ENCODE results near the gene HDAC9. TPM values are rescaled to one million over a fixed set of nuclear protein-coding genes. Genes with fewer than 3 reads are reported as not detected.
A peak's percentile ranks its signal among the peaks of the same experiment; 100 is the strongest.

The HDAC9 gene
- total RNA-seq = 1 to 10 TPM; 3.4 to 7.2 (median 4.5) TPM

DNA sequence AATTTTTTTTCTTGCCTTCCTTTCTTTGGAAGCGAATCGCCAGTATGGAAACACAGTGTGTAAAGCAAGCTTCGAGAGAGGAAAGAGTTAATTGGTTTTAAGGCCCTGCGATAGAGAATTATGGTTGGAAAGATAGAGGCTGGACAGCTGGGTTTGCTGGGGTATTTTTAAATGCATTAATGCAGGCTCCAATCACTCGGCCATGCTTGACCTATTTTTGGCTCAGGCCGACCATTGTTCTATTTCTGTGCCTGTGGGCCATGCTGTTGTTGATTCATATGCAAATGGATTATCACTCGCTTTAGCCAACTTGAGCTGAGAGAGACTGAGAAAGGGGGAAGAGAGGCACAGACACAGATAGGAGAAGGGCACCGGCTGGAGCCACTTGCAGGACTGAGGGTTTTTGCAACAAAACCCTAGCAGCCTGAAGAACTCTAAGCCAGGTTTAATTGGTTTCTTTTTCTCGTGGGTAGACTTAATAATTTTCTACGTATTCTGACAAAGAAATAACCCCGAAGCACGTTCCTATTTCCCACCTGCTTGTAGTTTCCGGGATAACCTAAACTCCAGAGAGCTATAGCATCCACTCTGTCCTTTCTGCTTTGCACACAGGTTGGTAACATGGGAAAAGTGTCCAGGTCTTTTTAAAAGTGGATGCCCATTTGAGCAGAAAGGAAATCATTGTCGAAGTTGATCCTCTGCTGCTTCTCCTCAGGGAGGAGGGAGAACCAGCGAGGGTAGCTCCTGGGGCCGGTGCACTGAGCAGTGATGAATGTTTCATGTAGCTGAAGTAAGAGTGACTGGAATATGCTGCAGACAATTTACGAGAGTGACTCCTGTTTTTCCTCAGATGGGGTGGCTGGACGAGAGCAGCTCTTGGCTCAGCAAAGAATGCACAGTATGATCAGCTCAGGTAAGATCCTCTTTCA is at the start of gene HDAC9:
HDAC9 (plus strand) TSS at position 338 of the 929 bp plus-strand sequence; CDS start at position 892, 554 bp downstream.
- DNase-seq (ENCODE audit: low spot score in 2 of 2) = no peak
- H3K4me1 ChIP-seq = peaks cover 17% of the 10 kb centered on the region

DNA sequence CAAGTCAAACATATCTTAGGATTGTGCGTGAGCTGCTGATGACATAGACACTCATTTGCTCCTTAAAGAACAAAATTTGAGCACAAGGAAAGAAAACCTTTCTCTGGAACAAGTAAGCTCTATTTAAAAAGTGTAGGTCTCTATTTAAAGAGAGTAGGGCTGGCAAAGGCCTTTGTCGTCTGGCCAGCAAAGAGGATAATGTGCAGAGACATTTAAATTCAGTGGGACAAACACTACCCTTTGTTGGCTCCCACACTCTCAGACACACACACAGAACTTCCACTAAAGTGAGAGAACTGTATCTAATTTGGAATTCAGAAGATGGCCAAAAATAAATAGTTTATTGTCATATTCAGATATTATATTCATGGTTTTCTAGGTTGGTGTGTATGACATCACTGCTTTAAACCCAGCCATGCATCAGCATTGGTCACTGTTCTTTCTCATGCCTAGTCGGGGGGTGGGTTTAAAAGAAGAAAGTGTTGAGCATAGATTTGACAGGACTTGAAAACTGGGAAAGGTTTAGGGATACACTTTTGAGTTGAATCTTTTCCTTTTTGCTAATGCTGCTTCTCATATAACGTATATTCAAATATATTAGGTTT is 49.5 kb upstream of the HDAC9 start:
- WGBS = 79% methylated on average over 4 of the region's 4 CpGs
- no peak for DNase-seq (ENCODE audit: low spot score in 2 of 2)

More for the DNA sequence above, at the start of gene HDAC9:
- peak within 1 kb of the TSS; percentile 42 for H3K4me3 ChIP-seq
- H3K27me3 ChIP-seq = no peaks in the 10 kb centered on the region
- WGBS = 12% methylated on average over 18 of the region's 18 CpGs
- TF ChIP-seq, protein P1, sequence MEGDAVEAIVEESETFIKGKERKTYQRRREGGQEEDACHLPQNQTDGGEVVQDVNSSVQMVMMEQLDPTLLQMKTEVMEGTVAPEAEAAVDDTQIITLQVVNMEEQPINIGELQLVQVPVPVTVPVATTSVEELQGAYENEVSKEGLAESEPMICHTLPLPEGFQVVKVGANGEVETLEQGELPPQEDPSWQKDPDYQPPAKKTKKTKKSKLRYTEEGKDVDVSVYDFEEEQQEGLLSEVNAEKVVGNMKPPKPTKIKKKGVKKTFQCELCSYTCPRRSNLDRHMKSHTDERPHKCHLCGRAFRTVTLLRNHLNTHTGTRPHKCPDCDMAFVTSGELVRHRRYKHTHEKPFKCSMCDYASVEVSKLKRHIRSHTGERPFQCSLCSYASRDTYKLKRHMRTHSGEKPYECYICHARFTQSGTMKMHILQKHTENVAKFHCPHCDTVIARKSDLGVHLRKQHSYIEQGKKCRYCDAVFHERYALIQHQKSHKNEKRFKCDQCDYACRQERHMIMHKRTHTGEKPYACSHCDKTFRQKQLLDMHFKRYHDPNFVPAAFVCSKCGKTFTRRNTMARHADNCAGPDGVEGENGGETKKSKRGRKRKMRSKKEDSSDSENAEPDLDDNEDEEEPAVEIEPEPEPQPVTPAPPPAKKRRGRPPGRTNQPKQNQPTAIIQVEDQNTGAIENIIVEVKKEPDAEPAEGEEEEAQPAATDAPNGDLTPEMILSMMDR (IDR thresholded peaks at IDR 0.05) = no peak
- TF ChIP-seq EP300 (IDR thresholded peaks at IDR 0.05) (no peak), POLR2AphosphoS5 (IDR thresholded peaks at IDR 0.05) (no peak), POLR2A (IDR thresholded peaks at IDR 0.05) (no peak)
- H3K9me3 ChIP-seq = no peaks in the 10 kb centered on the region
- H3K36me3 ChIP-seq = no peaks in the 10 kb centered on the region
- peak within 1 kb of the TSS; percentile 13 for H3K27ac ChIP-seq

DNA sequence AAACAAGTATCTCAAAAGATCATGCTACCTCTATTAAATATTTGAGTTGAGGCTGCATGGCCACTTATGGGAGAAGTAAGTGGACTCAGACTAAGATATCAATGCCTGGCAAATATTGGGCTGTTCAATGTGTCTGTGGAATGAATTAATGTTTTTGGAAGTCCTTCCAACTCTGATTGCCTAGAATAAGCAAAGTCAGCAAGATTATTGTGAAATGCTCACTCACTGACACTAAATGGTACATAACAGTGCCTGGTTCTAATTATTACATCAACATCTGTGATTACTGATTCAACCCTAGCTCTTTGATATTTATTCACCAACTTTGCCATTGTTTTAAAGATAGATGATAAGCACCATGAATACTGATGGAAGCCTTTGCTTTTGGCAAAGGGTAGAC is 45.5 kb upstream of the HDAC9 start:
- Histone ChIP-seq H3K27me3 (no peaks in the 10 kb centered on the region), H3K4me3 (no peak overlapping the region), H3K36me3 (no peaks in the 10 kb centered on the region), H3K4me1 (peaks cover 5% of the 10 kb centered on the region), H3K27ac (no peak overlapping the region), H3K9me3 (no peaks in the 10 kb centered on the region)
- no peak for TF ChIP-seq POLR2AphosphoS5 (IDR thresholded peaks at IDR 0.05)
- TF ChIP-seq POLR2A (IDR thresholded peaks at IDR 0.05) = no peak
- TF ChIP-seq EP300 (IDR thresholded peaks at IDR 0.05) = no peak
- TF ChIP-seq, protein P1 (IDR thresholded peaks at IDR 0.05) = no peak
- no peak for DNase-seq (ENCODE audit: low spot score in 2 of 2)

More for the DNA sequence above, 49.5 kb upstream of the HDAC9 start:
- Histone ChIP-seq H3K4me1 (peaks cover 5% of the 10 kb centered on the region), H3K27me3 (no peaks in the 10 kb centered on the region), H3K27ac (no peak overlapping the region), H3K4me3 (no peak overlapping the region), H3K36me3 (no peaks in the 10 kb centered on the region), H3K9me3 (no peaks in the 10 kb centered on the region)
- TF ChIP-seq EP300 (IDR thresholded peaks at IDR 0.05) (no peak), POLR2A (IDR thresholded peaks at IDR 0.05) (no peak)

DNA sequence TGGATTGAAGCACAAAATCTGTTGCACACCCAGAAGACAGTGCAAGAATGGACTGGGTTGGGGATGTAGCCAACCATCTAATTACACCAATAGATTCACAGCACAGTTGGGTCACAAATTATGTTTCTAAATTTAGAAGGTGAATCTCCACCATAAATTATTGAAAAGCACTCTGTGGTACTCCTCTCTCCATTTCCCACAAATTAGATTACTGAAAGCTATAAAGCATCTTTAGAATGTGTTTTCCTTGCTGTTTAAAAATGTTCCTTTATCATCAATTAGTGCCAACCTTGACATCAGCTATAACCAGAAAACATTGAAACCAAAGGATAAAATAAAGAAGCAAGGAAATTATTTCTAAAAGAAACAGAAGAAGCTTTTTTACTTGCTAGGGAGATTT is 39.9 kb upstream of the HDAC9 start:
- H3K9me3 ChIP-seq = no peaks in the 10 kb centered on the region
- H3K4me1 ChIP-seq = no peaks in the 10 kb centered on the region
- no peak overlapping the region for H3K4me3 ChIP-seq
- no peaks in the 10 kb centered on the region for H3K27me3 ChIP-seq
- no peaks in the 10 kb centered on the region for H3K36me3 ChIP-seq
- H3K27ac ChIP-seq = no peak overlapping the region
- no peak for DNase-seq (ENCODE audit: low spot score in 2 of 2)
- TF ChIP-seq EP300 (IDR thresholded peaks at IDR 0.05) (no peak), POLR2A (IDR thresholded peaks at IDR 0.05) (no peak), POLR2AphosphoS5 (IDR thresholded peaks at IDR 0.05) (no peak)
- TF ChIP-seq, protein P1 (IDR thresholded peaks at IDR 0.05) = no peak

DNA sequence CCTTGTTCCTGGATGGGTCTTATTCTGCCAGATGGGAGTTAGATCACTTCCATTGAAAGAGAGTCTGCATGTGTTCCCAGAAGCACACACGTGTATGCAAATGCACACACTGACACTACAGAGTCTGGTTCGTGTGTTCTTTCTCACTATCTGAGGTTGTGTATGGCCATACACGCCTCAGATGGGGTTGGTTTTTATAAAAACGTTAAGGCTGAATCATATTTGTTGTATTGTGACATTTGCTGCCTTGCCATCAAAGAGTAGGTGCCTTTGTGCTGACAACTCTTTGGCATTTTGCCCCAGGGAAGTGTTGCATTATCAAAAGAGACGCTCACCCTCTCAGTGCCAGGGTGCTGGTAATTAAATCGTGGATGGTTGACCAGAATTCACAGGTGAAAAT is 37.7 kb upstream of the HDAC9 start:
- no peak for TF ChIP-seq POLR2A (IDR thresholded peaks at IDR 0.05)
- no peak for TF ChIP-seq EP300 (IDR thresholded peaks at IDR 0.05)
- TF ChIP-seq, protein P1 (IDR thresholded peaks at IDR 0.05) = no peak
- no peak overlapping the region for H3K4me3 ChIP-seq
- H3K27ac ChIP-seq = no peak overlapping the region
- H3K36me3 ChIP-seq = no peaks in the 10 kb centered on the region
- H3K9me3 ChIP-seq = no peaks in the 10 kb centered on the region
- no peak for DNase-seq (ENCODE audit: low spot score in 2 of 2)
- WGBS = 39% methylated on average over 6 of the region's 6 CpGs
- no peaks in the 10 kb centered on the region for H3K4me1 ChIP-seq
- no peaks in the 10 kb centered on the region for H3K27me3 ChIP-seq
